NCI-H2107 treated with DMSO at 0.1 percent for 48 hours (cell line): ENCODE measurements around the gene KLC4.
"Not testable (repeated sequence)": the region's sequence is repeated elsewhere in the genome, so short reads cannot be mapped to it uniquely, and the experiment has no call there.

Experiments
- DNase-seq: peaks from one replicate; lab custom pipeline; 2025; ENCODE audit not compliant: unreplicated experiment; lab: John Stamatoyannopoulos, UW

The KLC4 gene

GRCh38 chr6:43090559-43090956, 31.1 kb downstream of the KLC4 start:
- peak; percentile 15 for DNase-seq

- DNase-seq: no peak
Measured at GRCh38 chr6:43091020-43091419, 31.6 kb downstream of the KLC4 start.

- no peak for DNase-seq
Measured at GRCh38 chr6:43091436-43091991, 32.1 kb downstream of the KLC4 start.

- no peak for DNase-seq
Measured at GRCh38 chr6:43092635-43093034, 33.2 kb downstream of the KLC4 start.

- no peak for DNase-seq
Measured at GRCh38 chr6:43093436-43094289, 34.2 kb downstream of the KLC4 start.

GRCh38 chr6:43095939-43096338, 36.5 kb downstream of the KLC4 start:
- no peak for DNase-seq

GRCh38 chr6:43096451-43097097, 37.1 kb downstream of the KLC4 start:
- DNase-seq: no peak

GRCh38 chr6:43097098-43097489, 37.7 kb downstream of the KLC4 start:
- DNase-seq: no peak

- no peak for DNase-seq
Measured at GRCh38 chr6:43097502-43097901, 38.1 kb downstream of the KLC4 start.

GRCh38 chr6:43101497-43101896, 42.1 kb downstream of the KLC4 start:
- no peak for DNase-seq

- DNase-seq: no peak
Measured at GRCh38 chr6:43103253-43103876, 43.9 kb downstream of the KLC4 start.

- no peak for DNase-seq
Measured at GRCh38 chr6:43105538-43106222, 46.2 kb downstream of the KLC4 start.

GRCh38 chr6:43107344-43108062, 48.1 kb downstream of the KLC4 start:
- no peak for DNase-seq

- DNase-seq: no peak
Measured at GRCh38 chr6:43113431-43114260, 54.2 kb downstream of the KLC4 start.

- no peak for DNase-seq
Measured at GRCh38 chr6:43115365-43115764, 55.9 kb downstream of the KLC4 start.

- DNase-seq: not testable (repeated sequence)
Measured at GRCh38 chr6:43117466-43117865, 58.0 kb downstream of the KLC4 start.

GRCh38 chr6:43119482-43119881, 60.1 kb downstream of the KLC4 start:
- no peak for DNase-seq

- no peak for DNase-seq
Measured at GRCh38 chr6:43120101-43120763, 60.8 kb downstream of the KLC4 start.
